22Rv1 (cell line): ENCODE results near the gene HCFC1R1.

Experiments used
- H3K27ac ChIP-seq: fragments of 450-650 bp; 2 replicates; pipeline ENCODE4 v1.5.1; 2017
- ZFX ChIP-seq: fragments of 450-650 bp; IDR thresholded peaks from 2 replicates; pipeline ENCODE4 v1.6.1; 2017; ENCODE audit warnings: antibody characterized with exemption, borderline replicate concordance
- TF ChIP-seq, protein P1 (sequence below): fragments of 450-650 bp; IDR thresholded peaks from 2 replicates; pipeline ENCODE4 v1.5.1; 2017; ENCODE audit warnings: mild to moderate bottlenecking

HCFC1R1 gene

DNA sequence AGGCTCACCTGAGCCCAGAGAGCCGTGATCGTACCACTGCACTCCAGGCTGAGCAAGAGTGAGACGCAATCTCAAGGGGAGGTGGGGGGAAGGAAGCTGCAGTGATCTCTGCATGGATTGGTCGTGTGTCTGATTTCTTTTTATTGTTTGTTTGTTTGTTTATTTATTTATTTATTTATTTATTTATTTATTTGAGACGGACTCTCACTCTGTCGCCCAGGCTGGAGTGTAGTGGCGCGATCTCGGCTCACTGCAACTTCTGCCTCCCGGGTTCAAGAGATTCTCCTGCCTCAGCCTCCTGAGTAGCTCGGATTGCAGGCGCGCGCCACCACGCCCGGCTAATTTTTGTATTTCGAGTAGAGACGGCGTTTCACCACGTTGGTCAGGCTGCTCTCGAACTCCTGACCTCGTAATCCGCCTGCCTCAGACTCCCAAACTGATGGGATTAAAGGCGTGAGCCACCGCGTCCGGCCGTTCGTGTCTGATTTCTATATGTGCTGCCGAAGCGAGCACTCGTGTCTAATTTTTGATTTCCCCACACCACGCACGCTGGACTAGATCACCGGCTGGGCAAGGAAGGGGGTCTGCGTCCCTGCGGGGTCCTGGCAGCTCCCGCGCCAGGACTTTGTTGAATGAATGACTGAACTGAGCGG is 4.0 kb downstream of the HCFC1R1 start:
- peak overlapping the region; percentile 88 for H3K27ac ChIP-seq
- no peak for TF ChIP-seq ZFX
- TF ChIP-seq, protein P1, sequence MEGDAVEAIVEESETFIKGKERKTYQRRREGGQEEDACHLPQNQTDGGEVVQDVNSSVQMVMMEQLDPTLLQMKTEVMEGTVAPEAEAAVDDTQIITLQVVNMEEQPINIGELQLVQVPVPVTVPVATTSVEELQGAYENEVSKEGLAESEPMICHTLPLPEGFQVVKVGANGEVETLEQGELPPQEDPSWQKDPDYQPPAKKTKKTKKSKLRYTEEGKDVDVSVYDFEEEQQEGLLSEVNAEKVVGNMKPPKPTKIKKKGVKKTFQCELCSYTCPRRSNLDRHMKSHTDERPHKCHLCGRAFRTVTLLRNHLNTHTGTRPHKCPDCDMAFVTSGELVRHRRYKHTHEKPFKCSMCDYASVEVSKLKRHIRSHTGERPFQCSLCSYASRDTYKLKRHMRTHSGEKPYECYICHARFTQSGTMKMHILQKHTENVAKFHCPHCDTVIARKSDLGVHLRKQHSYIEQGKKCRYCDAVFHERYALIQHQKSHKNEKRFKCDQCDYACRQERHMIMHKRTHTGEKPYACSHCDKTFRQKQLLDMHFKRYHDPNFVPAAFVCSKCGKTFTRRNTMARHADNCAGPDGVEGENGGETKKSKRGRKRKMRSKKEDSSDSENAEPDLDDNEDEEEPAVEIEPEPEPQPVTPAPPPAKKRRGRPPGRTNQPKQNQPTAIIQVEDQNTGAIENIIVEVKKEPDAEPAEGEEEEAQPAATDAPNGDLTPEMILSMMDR = no peak

DNA sequence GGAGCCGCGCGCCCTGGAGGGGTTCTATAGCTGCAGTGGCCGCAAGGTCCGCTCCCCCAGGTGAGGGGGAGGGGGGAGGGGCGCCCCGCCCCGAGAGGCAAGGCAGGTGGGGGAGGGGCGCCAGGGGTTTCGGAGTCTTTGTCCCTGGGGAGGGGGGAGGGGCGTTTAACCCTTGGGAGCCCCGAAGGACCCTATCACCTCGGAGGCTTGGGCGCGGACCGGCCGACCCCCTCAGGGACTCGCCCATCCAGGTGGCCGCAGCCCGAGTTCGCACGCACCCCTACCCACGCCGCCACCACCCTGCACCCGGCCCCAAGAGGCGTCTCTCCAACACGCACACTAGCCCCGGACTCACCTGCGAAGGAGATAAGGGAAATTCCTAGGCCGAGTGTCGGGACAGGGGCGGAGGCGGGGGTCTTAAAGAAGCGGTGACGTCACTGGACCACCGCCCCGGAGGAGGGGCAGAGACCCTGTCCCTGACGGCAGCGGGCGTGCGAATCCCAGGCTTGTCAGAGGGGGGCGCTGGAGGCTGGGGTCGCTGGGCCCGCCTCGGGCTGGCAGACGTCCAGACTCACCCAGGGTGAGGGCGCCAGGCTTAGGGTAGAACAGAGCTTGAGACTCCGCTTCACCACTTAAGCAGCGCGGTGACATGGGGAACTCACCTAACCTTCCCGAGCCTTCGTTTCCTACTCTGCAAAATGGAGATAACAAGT is 5.8 kb downstream of the HCFC1R1 start, which contains the start of gene CLDN6:
TSS of gene CLDN6 (minus strand) at position 390 of the 713 bp plus-strand sequence. CDS start 2,162 bp downstream, outside the sequence.
- H3K27ac ChIP-seq = no peak within 1 kb of the TSS
- TF ChIP-seq, protein P1 = peak; percentile 41
- no peak for TF ChIP-seq ZFX

DNA sequence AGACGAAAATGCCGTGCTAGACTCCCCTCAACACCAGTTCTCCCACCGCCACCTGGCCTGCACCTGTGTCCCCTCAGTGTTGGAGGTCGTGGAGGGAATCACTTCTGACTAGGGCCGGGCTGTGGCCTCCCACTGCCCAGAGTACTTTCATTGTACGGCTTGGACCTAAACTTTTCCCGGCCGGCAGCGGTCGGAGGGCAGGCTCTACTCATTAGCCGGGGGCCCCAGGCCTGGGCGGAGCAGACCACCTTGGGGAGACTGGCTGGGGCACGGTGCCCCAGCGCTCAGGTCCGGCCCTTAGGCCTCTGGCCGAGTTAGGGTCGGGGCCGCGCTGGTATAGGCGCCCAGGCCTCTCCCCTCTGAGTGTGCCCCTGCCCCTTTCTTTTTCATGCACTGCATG is 6.4 kb downstream of the HCFC1R1 start:
- H3K27ac ChIP-seq = no peak overlapping the region
- TF ChIP-seq ZFX = no peak
- TF ChIP-seq, protein P1 = no peak

DNA sequence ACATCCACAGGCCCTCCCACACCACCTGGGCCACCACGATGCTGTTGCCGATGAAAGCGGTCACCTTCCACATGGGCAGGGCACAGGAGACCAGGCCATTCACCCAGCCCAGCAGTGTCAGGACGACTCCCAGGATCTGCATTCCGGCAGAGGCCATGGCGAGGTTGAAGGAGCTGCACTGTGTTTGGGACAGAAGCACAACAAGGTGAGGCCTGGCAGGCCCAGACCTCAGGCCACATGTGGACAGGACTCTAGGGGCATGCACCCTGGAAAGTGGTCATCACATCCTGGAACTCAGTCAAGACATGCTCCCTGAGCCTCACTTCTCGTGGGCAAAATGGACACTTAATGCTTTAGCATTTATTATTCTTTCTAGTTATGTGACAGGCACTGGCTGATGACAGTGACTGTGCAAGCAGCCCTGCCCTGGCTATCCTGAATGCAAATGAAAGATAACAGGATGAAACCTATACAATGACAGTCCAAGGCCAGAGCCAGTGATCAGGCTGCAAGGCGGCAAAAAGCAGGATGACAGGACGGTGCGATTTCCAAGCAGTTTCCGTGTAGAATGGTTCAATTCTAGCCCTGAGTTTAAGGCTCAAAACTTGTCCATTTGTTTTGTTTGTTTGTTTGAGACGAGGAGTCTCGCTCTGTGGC is 7.7 kb downstream of the HCFC1R1 start:
- no peak for TF ChIP-seq ZFX
- TF ChIP-seq, protein P1 = no peak

DNA sequence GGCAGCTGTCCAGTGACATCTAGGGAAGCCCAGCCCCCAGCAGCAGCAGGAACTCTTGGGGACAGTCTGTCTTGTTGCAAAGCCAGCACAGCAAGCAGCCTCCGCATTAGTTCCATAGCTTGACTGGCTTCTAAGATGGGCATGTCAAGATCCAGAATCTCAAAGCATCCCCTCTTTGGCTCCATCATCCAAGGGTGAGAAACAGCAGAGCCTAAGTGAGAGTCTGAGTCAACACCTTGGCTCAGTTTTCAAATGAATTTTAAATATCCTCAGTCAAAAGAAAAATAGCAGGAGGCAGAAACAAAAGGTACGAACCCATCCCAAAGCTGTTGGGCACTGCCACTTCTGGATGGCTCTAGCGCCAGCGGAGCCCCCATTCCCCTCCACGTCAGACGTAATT is 8.8 kb downstream of the HCFC1R1 start:
- TF ChIP-seq ZFX = no peak
- TF ChIP-seq, protein P1 = no peak
- H3K27ac ChIP-seq = no peak overlapping the region

More for the DNA sequence above, 7.7 kb downstream of the HCFC1R1 start:
- no peak overlapping the region for H3K27ac ChIP-seq

DNA sequence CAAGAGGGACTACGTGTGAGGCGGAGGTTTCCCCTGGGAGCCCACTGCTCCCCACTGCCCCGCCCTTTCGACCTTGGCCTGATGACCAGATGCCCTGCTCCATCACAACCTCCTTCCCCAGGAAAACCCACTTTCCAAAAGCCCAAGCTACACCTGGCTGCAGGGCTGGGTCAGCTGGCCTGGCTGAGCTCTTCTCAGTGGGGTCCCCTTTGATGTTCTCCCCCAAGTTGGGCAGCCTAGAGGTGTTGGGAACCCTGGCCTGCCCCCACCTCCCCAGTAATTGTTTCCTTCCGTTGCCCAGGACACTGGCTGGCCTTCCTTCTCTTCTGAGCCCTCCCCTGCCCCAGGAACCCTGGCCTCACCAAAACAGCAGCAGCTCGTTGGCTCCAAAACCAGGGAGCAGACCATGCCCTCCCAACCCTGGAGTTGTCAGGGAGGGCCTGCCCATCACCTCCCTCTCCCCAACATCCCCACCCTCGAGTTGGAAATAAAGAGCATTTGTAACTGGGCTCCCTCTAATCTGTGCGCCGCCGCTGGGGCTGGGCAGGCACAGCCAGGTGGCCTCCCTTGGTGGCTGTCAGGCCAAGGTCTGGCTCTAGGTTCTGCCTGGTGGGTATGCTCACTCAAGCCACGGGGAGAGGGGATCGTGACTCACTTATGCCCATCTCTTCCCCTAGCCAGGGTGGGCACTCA is 9.6 kb downstream of the HCFC1R1 start:
- H3K27ac ChIP-seq = no peak overlapping the region

More for the DNA sequence above, 9.6 kb downstream of the HCFC1R1 start:
- no peak for TF ChIP-seq ZFX
- TF ChIP-seq, protein P1 = no peak
